K562 (cell line): ENCODE data around the gene INPP5D. TPM values are rescaled to one million over a fixed set of nuclear protein-coding genes. Genes with fewer than 3 reads are reported as not detected.

ENCODE experiments used
- ATAC-seq: fragments of 200-7000 bp; cut with Tn5 transposase; 3 replicates; pipeline ENCODE4 v1.9.1; 2020; ENCODE audit warnings: moderate library complexity
- BruUV-seq: library from RNA; stranded (reverse); fragments of 400-500 nt; replicated peaks from 2 replicates; lab custom pipeline; 2021; lab: Mats Ljungman, UMichigan
- CTCF ChIA-PET: fragments of 300-600 bp; formaldehyde crosslinking; extraction: SDS; loops from one replicate; lab custom pipeline; 2021; ENCODE audit warnings: low intra/inter-chr PET ratio; lab: Yijun Ruan, JAX
- POLR2A ChIA-PET: fragments of 300-600, 350-650 bp; sonication (Branson Sonifier 250); formaldehyde crosslinking; extraction: SDS; loops from one replicate; lab custom pipeline; 2021; ENCODE audit warnings: antibody characterized with exemption, inconsistent platforms; lab: Yijun Ruan, JAX
- DNase-seq, 4 experiments: peaks; one replicate each; pipeline versions ENCODE4 v3.0.0 to v3.0.0-alpha.2; 2011 to 2018; ENCODE audit warnings: low spot score in 3 of 4, mixed read lengths in 3 of 4; ENCODE audit errors: extremely low read depth in 1 of 4
- FAIRE-seq: peaks from 2 replicates; lab custom pipeline; 2011; peaks lifted over from hg19 to GRCh38; lab: Jason Lieb, UNC
- H2AFZ ChIP-seq: 2 replicates; pipeline ENCODE4 v1.6.0; 2011; ENCODE audit warnings: low read depth, low read length, control low read depth, inconsistent platforms
- H3K27ac ChIP-seq: fragments of 200-600 bp; 3 replicates; pipeline ENCODE4 v1.8.0; 2011; ENCODE audit warnings: low read depth, mild to moderate bottlenecking, control low read depth, inconsistent platforms, low read length, moderate library complexity, mixed read lengths; ENCODE audit errors: extremely low read depth
- H3K27me3 ChIP-seq, 2 experiments: fragments of 300-600 bp in 1 of 2; 2 replicates in 1 of 2; 3 replicates in 1 of 2; pipeline versions ENCODE4 v1.6.0 to v1.8.0; 2011; ENCODE audit warnings: inconsistent platforms in 2 of 2, low read length in 2 of 2, mild to moderate bottlenecking in 1 of 2, mixed read lengths in 1 of 2, moderate library complexity in 1 of 2; ENCODE audit not compliant: control insufficient read depth in 2 of 2, insufficient read depth in 2 of 2
- H3K36me3 ChIP-seq: fragments of 300-600 bp; 3 replicates; pipeline ENCODE4 v1.8.0; 2011; ENCODE audit warnings: mild to moderate bottlenecking, low read length, inconsistent platforms; ENCODE audit not compliant: control insufficient read depth, insufficient read depth
- H3K4me1 ChIP-seq, 2 experiments: fragments of 200-600 bp in 1 of 2; replicated peaks in 1 of 2; 2 replicates in 1 of 2; 3 replicates in 1 of 2; pipeline versions ENCODE4 v1.5.1 to v1.8.0; 2011; ENCODE audit warnings: inconsistent platforms in 2 of 2, low read length in 2 of 2, mild to moderate bottlenecking in 1 of 2, mixed read lengths in 1 of 2, moderate library complexity in 1 of 2; ENCODE audit not compliant: control insufficient read depth in 2 of 2, insufficient read depth in 2 of 2
- H3K4me2 ChIP-seq: 2 replicates; pipeline ENCODE4 v1.6.1; 2011; ENCODE audit warnings: low read length, control low read depth, inconsistent platforms, mixed read lengths; ENCODE audit not compliant: insufficient read depth
- H3K4me3 ChIP-seq: fragments of 200-600 bp; sonication (generic), shearing (Covaris generic); 2 replicates; pipeline ENCODE4 v1.5.1; 2016; ENCODE audit warnings: control low read depth, inconsistent platforms
- H3K79me2 ChIP-seq: fragments of 200-600 bp; 3 replicates; pipeline ENCODE4 v1.8.0; 2011; ENCODE audit warnings: low read length, inconsistent platforms; ENCODE audit not compliant: control insufficient read depth, insufficient read depth
- H3K9ac ChIP-seq, 2 experiments: 2 replicates each; pipeline versions ENCODE4 v1.6.0 to v1.6.1; 2011; ENCODE audit warnings: low read depth in 2 of 2, low read length in 2 of 2, control low read depth in 1 of 2, inconsistent platforms in 1 of 2, mild to moderate bottlenecking in 1 of 2, mixed read lengths in 1 of 2; ENCODE audit not compliant: insufficient read depth in 1 of 2
- H3K9me1 ChIP-seq: one replicate; pipeline ENCODE4 v1.6.0; 2011; ENCODE audit warnings: inconsistent platforms, mild to moderate bottlenecking, low read length, moderate library complexity; ENCODE audit not compliant: control insufficient read depth, insufficient read depth
- H3K9me3 ChIP-seq: replicated peaks from 2 replicates; pipeline ENCODE4 v1.5.1; 2011; ENCODE audit warnings: low read depth, low read length, inconsistent platforms; ENCODE audit not compliant: control insufficient read depth, insufficient read depth
- H4K20me1 ChIP-seq: replicated peaks from 2 replicates; pipeline ENCODE4 v1.6.1; 2011; ENCODE audit warnings: low read length, inconsistent platforms, mixed read lengths; ENCODE audit not compliant: control insufficient read depth, insufficient read depth
- ATF1 ChIP-seq, 2 experiments: fragments of 450-650 bp in 1 of 2; IDR thresholded peaks; 2 replicates each; pipeline ENCODE4 v1.6.1; 2016; ENCODE audit warnings: missing compliant biosample characterization in 1 of 2, missing genetic modification characterization in 1 of 2
- BRF1 ChIP-seq: IDR thresholded peaks from 3 replicates; pipeline ENCODE4 v1.6.1; 2011; ENCODE audit warnings: borderline replicate concordance, mild to moderate bottlenecking; ENCODE audit not compliant: insufficient read length; ENCODE audit errors: extremely low read depth
- CBX5 ChIP-seq: IDR thresholded peaks from 2 replicates; pipeline ENCODE4 v1.6.1; 2014; ENCODE audit warnings: low read depth, borderline replicate concordance
- COPS2 ChIP-seq: fragments of 450-650 bp; conservative IDR thresholded peaks from 2 replicates; pipeline ENCODE4 v1.6.1; 2016; ENCODE audit warnings: mild to moderate bottlenecking, moderate library complexity
- ELK3 ChIP-seq: fragments of 450-650 bp; formaldehyde crosslinking; IDR thresholded peaks from 2 replicates; pipeline ENCODE4 v1.4.0; 2020; ENCODE audit warnings: mild to moderate bottlenecking
- FOXA1 ChIP-seq: fragments of 450-650 bp; IDR thresholded peaks from 2 replicates; pipeline ENCODE4 v1.6.1; 2016; ENCODE audit warnings: mild to moderate bottlenecking, borderline replicate concordance
- GABPB1 ChIP-seq: sonication (generic); formaldehyde crosslinking; IDR thresholded peaks from 2 replicates; pipeline ENCODE4 v1.8.0; 2022; ENCODE audit warnings: mild to moderate bottlenecking, missing genetic modification reagents
- GTF3C2 ChIP-seq: IDR thresholded peaks from 3 replicates; pipeline ENCODE4 v1.6.1; 2011; ENCODE audit warnings: borderline replicate concordance, mild to moderate bottlenecking, moderate library complexity; ENCODE audit not compliant: insufficient read length; ENCODE audit errors: extremely low read depth
- ILK ChIP-seq: fragments of 450-650 bp; IDR thresholded peaks from 2 replicates; pipeline ENCODE4 v1.6.1; 2016; ENCODE audit warnings: missing genetic modification characterization, low read depth, mild to moderate bottlenecking, missing compliant biosample characterization, moderate library complexity, borderline replicate concordance
- KLF6 ChIP-seq: fragments of 250-450 bp; sonication (Bioruptor Pico); IDR thresholded peaks from 2 replicates; pipeline ENCODE4 v1.4.0; 2020; ENCODE audit warnings: mild to moderate bottlenecking, moderate library complexity, borderline replicate concordance
- L3MBTL2 ChIP-seq: fragments of 450-650 bp; IDR thresholded peaks from 2 replicates; pipeline ENCODE4 v1.6.1; 2016; ENCODE audit warnings: mild to moderate bottlenecking, moderate library complexity
- MTA2 ChIP-seq: fragments of 450-650 bp; IDR thresholded peaks from 2 replicates; pipeline ENCODE4 v1.6.1; 2016; ENCODE audit warnings: low read depth
- RAD21 ChIP-seq, 2 experiments: fragments of 250-450 bp in 1 of 2; fragments of 450-650 bp in 1 of 2; sonication (Bioruptor Pico) in 1 of 2; formaldehyde crosslinking in 1 of 2; IDR thresholded peaks in 1 of 2; conservative IDR thresholded peaks in 1 of 2; 2 replicates each; pipeline versions ENCODE4 v1.4.0 to v1.8.0; 2020 to 2022; ENCODE audit warnings: mild to moderate bottlenecking in 2 of 2, moderate library complexity in 1 of 2
- SRSF1 ChIP-seq: fragments of 200-400 bp; formaldehyde crosslinking; IDR thresholded peaks from 2 replicates; pipeline ENCODE4 v1.6.1; 2017; ENCODE audit warnings: mild to moderate bottlenecking, low read depth, low read length, moderate library complexity
- THRA ChIP-seq: fragments of 450-650 bp; IDR thresholded peaks from 2 replicates; pipeline ENCODE4 v1.6.1; 2017; ENCODE audit warnings: mild to moderate bottlenecking, moderate library complexity
- THRAP3 ChIP-seq: fragments of 450-650 bp; IDR thresholded peaks from 2 replicates; pipeline ENCODE4 v1.6.1; 2016; ENCODE audit warnings: mild to moderate bottlenecking, inconsistent platforms, borderline replicate concordance
- ZBTB17 ChIP-seq: fragments of 450-650 bp; formaldehyde crosslinking; IDR thresholded peaks from 2 replicates; pipeline ENCODE4 v1.4.0; 2020; ENCODE audit warnings: mild to moderate bottlenecking
- ZNF583 ChIP-seq: fragments of 250-450 bp; sonication (Bioruptor Pico); IDR thresholded peaks from 2 replicates; pipeline ENCODE4 v1.4.0; 2020
- ZNF695 ChIP-seq: fragments of 450-650 bp; formaldehyde crosslinking; IDR thresholded peaks from 2 replicates; pipeline ENCODE4 v1.4.0; 2020; ENCODE audit warnings: mild to moderate bottlenecking, moderate library complexity
- WGBS: fragments of 100-300 bp; shearing (Covaris generic); methylation state at CpG from one replicate; pipeline ENCODE4 v1.1.6; 2016; ENCODE audit warnings: low coverage, mixed read lengths; ENCODE audit not compliant: insufficient coverage; ENCODE audit errors: missing lambda C conversion rate; 5-methylcytosine and 5-hydroxymethylcytosine counted together
- in situ Hi-C: fragments of 300-500 bp; cut with MboI; formaldehyde crosslinking; loops from 4 replicates; pipeline ENCODE4 v1.15.0; 2018; ENCODE audit warnings: inconsistent platforms, mixed read lengths
- intact Hi-C: fragments of 100-400 bp; cut with micrococcal nuclease; formaldehyde crosslinking; loops from 2 replicates; pipeline ENCODE4 v1.14.2; 2022
- polyA plus RNA-seq, 8 experiments: library from polyadenylated mRNA; depleted of rRNA in 4 of 8; stranded (reverse) in 5 of 8; unstranded in 3 of 8; fragments of >200 nt; fragmentation: Nextera tagmentation in 2 of 8; fragmentation: Illumina TruSeq in 1 of 8; extraction: Ambion mirVana in 2 of 8; extraction: Trizol in 1 of 8; gene quantifications; 2 replicates each; pipeline versions ENCODE4 v1.2.1 to v1.2.3, GENCODE V29; 2011 to 2014; ENCODE audit warnings: inconsistent platforms in 1 of 8, missing spikeins in 1 of 8
- total RNA-seq, 7 experiments: library from RNA; depleted of rRNA in 6 of 7; stranded (reverse); fragments of >200 nt in 6 of 7; fragmentation: Illumina TruSeq in 2 of 7; extraction: Trizol in 2 of 7; gene quantifications; 2 replicates each; pipeline versions ENCODE4 v1.2.1 to v1.2.3, GENCODE V29; 2011 to 2021; ENCODE audit warnings: low replicate concordance in 1 of 7

The INPP5D gene
- total and polyA plus RNA-seq, 9 of the 15 experiments (the other 6 are each of a cell fraction or from before 2014, with no cell fraction given), result 0.55 to 6.2 (median 2.2) TPM

- H3K4me3 ChIP-seq, result no peak overlapping the region
- no TSS peak for BruUV-seq
- ChIA-PET POLR2A (interaction anchor here (0.6 kb wide), 1 partner anchor 8 kb away, joined by 3 read pairs; no protein-coding TSS in a partner anchor), CTCF (no interaction called here)
- peaks cover 2% of the 10 kb centered on the region for H3K9me1 ChIP-seq
- no peaks in the 10 kb centered on the region for H3K36me3 ChIP-seq
- ATAC-seq (no peak), FAIRE-seq (no peak), DNase-seq (no peak)
- no peaks in the 10 kb centered on the region for H3K9me3 ChIP-seq
- H3K4me2 ChIP-seq, result no peak overlapping the region
- intact Hi-C loops, result no loop called here
- H3K9ac ChIP-seq, result no peak overlapping the region
- in situ Hi-C loops, result no loop called here
- H3K27ac ChIP-seq, result no peak overlapping the region
- WGBS, result 68% methylated on average over 4 of the region's 4 CpGs
- peak overlapping the region; percentile 51; the same call in 1 of the 2 replicates for H2AFZ ChIP-seq
- H3K4me1 ChIP-seq, result peaks cover 28 to 40% of the 10 kb centered on the region in 2 experiments
- no peaks in the 10 kb centered on the region for H3K27me3 ChIP-seq
- no peaks in the 10 kb centered on the region for H3K79me2 ChIP-seq
- H4K20me1 ChIP-seq, result no peaks in the 10 kb centered on the region
- TF ChIP-seq ZNF583, result no peak
- no peak for TF ChIP-seq BRF1
- no peak for TF ChIP-seq L3MBTL2
- TF ChIP-seq GTF3C2, result no peak
- TF ChIP-seq THRAP3, result no peak
- TF ChIP-seq KLF6 (CRISPR knock-in tag), result no peak
- no peak for TF ChIP-seq CBX5
- TF ChIP-seq GABPB1 (CRISPR knock-in tag), result no peak
- TF ChIP-seq COPS2, result no peak
- no peak for TF ChIP-seq ZBTB17 (CRISPR knock-in tag)
- TF ChIP-seq ZNF695 (CRISPR knock-in tag), result no peak
- no peak for TF ChIP-seq MTA2
- TF ChIP-seq SRSF1, result no peak
- no peak for TF ChIP-seq FOXA1
- no peak for TF ChIP-seq THRA
- no peak for TF ChIP-seq RAD21 (CRISPR knock-in tag; conservative IDR thresholded peaks at IDR 0.05 in 1 of 2, IDR thresholded peaks at IDR 0.05 in 1 of 2)
- no peak for TF ChIP-seq ELK3 (CRISPR knock-in tag)
- no peak for TF ChIP-seq ILK (tag)
- TF ChIP-seq ATF1 (CRISPR knock-in tag; IDR thresholded peaks at IDR 0.05), result no peak
- TF ChIP-seq ATF1 (tag; IDR thresholded peaks at IDR 0.05), result no peak
Observed at GRCh38 chr2:233093721-233094120, 33.6 kb downstream of the INPP5D start.
